Activated CD4-positive, alpha-beta memory T cell treated with anti-CD3 and anti-CD28 coated beads, Interleukin-2, amount 10 ng/mL, durations not matched to agents 7 days and 5 days (primary cell): ENCODE results near the gene CHST8. TPM values are rescaled to one million over a fixed set of nuclear protein-coding genes. Genes with fewer than 3 reads are reported as not detected.

ENCODE experiments used
- CTCF ChIA-PET: fragments of 350-600 bp; sonication (Branson Sonifier 250); formaldehyde crosslinking; loops from one replicate; lab custom pipeline; 2021; ENCODE audit warnings: antibody characterized with exemption, inconsistent platforms; lab: Charles Lee
- POLR2A ChIA-PET: fragments of 350-600 bp; sonication (Branson Sonifier 250); formaldehyde crosslinking; loops from one replicate; lab custom pipeline; 2021; ENCODE audit warnings: antibody characterized with exemption; lab: Charles Lee
- DNase-seq: peaks from one replicate; pipeline ENCODE4 v3.0.0-alpha.2; 2020
- H3K27ac Mint-ChIP-seq: one replicate; pipeline ENCODE4 v1.8.0; 2021; ENCODE audit warnings: mild to moderate bottlenecking, mixed read lengths
- H3K27me3 Mint-ChIP-seq: one replicate; pipeline ENCODE4 v1.8.0; 2021; ENCODE audit warnings: mixed read lengths
- H3K36me3 Mint-ChIP-seq: one replicate; pipeline ENCODE4 v1.8.0; 2021; ENCODE audit warnings: low read depth, mixed read lengths
- H3K4me1 Mint-ChIP-seq: one replicate; pipeline ENCODE4 v1.8.0; 2021; ENCODE audit warnings: mixed read lengths
- H3K4me3 Mint-ChIP-seq: one replicate; pipeline ENCODE4 v1.8.0; 2021; ENCODE audit warnings: mild to moderate bottlenecking, mixed read lengths
- H3K9me3 Mint-ChIP-seq: one replicate; pipeline ENCODE4 v1.8.0; 2021; ENCODE audit warnings: mixed read lengths
- total RNA-seq, 2 experiments: library from RNA; stranded (reverse); gene quantifications; one replicate each; pipeline ENCODE4 v1.2.3, GENCODE V29; 2021

CHST8 gene
- total RNA-seq, 2 experiments from 2014 or later: not detected

DNA sequence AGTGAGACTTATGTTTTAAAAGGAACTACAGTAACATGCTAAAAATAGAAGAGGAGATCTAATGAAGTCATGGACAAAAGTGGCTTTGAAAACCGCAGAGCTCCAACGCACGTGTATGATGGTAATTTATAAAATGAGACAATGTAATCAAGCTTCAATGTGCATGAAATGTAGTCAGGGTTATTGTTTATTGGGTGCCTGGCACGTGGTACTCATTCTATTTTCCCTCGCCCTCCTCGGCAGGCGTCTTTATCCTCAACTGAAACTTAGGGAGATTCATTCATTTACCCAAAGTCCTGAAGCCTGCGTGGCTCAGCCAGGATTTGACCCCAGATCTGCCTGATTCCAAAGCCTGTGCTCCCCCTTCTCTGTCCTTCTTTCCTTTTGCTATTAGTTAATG lies 79.8 kb downstream of the CHST8 start:
- Mint-ChIP-seq H3K27me3 (no peaks in the 10 kb centered on the region), H3K4me1 (no peaks in the 10 kb centered on the region), H3K36me3 (no peaks in the 10 kb centered on the region), H3K4me3 (no peak overlapping the region), H3K9me3 (no peaks in the 10 kb centered on the region), H3K27ac (no peak overlapping the region)
- POLR2A ChIA-PET: no interaction called here
- CTCF ChIA-PET: no interaction called here
- DNase-seq: no peak

DNA sequence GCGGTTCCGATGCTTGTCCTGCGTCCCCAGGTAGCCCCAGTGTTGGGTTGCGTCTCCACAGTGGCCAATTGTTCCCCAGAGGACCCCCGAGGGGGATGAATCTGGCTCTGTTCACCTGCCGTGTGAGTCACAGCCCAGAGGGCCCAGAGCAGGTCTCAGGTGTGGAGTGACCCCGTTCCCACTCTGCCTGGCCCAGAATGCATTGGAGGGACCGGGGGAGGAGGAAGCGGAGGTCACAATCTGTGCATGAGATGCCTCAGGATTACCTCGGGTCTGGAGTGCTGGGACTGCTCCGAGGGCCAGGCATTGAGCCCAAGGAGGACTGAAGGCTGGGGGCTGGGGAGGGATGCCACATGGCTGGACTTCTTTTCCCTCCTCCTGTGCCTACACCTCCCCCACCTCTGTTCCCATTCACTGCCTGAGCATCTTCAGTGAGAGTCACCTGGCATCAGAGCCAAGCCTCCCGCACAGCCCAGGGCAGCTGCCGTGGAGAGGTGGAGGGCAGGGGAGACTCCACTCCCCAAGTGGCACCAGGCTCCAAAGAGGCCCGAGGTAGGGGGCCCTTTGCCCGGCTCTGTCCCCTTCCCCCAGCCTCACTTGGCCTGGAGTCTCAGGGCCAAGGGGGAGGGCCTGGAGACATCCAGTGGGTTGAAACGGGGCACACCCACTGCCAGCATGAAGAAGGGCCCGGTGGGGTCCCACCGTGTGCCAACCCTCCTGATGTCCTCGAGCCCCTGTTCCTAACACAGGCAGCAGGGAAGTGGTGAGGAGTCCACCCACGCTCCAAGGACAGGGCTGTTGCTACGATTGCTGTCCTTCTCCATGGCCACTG lies 81.1 kb downstream of the CHST8 start:
- no peaks in the 10 kb centered on the region for H3K9me3 Mint-ChIP-seq
- no peaks in the 10 kb centered on the region for H3K27me3 Mint-ChIP-seq
- no peaks in the 10 kb centered on the region for H3K36me3 Mint-ChIP-seq

DNA sequence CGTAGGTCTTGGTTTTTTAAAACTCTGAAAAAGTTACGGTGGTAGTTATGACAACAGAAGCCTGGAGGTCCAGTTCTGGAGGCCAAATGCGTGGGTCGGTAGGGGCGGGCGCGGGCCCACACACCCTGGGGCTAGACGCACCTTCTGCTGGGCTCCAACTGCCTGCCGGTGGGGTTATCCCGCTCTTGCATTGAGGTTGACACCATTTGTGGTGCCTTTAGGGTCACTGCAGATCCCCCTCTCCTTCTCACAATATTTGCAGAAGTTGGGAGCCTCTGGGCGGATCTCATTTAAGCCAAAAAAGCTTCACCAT lies 81.6 kb downstream of the CHST8 start:
- H3K4me3 Mint-ChIP-seq: no peak overlapping the region
- H3K27me3 Mint-ChIP-seq: peaks cover 3% of the 10 kb centered on the region
- no peaks in the 10 kb centered on the region for H3K4me1 Mint-ChIP-seq
- no peaks in the 10 kb centered on the region for H3K9me3 Mint-ChIP-seq
- CTCF ChIA-PET: no interaction called here
- no peak overlapping the region for H3K27ac Mint-ChIP-seq
- no peaks in the 10 kb centered on the region for H3K36me3 Mint-ChIP-seq
- DNase-seq: no peak
- POLR2A ChIA-PET: no interaction called here

More for the DNA sequence above, 81.1 kb downstream of the CHST8 start:
- H3K4me3 Mint-ChIP-seq: no peak overlapping the region
- no peaks in the 10 kb centered on the region for H3K4me1 Mint-ChIP-seq
- H3K27ac Mint-ChIP-seq: no peak overlapping the region
- ChIA-PET POLR2A (no interaction called here), CTCF (no interaction called here)
- no peak for DNase-seq

DNA sequence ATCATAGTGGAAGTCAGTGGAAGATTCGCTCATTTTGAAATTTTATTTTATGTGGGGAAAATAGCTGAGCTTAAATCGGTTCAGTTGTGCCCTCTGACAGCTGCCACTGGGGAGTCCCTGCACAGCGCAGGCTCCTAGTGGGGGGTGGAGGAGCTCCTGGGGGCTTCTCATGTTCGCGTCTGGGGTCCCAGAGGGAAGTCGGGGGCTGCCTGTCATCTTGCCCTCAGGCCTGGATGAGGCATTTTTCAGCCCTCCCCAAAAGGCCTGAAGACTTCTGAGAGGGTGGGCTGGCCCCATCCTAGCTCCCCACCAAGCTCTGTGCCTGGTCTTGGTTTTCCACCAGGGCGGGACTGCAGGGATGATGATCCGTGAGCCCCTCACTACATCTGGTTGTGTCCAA lies 82.1 kb downstream of the CHST8 start:
- ChIA-PET POLR2A (no interaction called here), CTCF (no interaction called here)
- no peaks in the 10 kb centered on the region for H3K4me1 Mint-ChIP-seq
- no peaks in the 10 kb centered on the region for H3K36me3 Mint-ChIP-seq
- DNase-seq: no peak
- H3K27ac Mint-ChIP-seq: no peak overlapping the region
- peaks cover 3% of the 10 kb centered on the region for H3K27me3 Mint-ChIP-seq
- no peak overlapping the region for H3K4me3 Mint-ChIP-seq
- H3K9me3 Mint-ChIP-seq: no peaks in the 10 kb centered on the region

DNA sequence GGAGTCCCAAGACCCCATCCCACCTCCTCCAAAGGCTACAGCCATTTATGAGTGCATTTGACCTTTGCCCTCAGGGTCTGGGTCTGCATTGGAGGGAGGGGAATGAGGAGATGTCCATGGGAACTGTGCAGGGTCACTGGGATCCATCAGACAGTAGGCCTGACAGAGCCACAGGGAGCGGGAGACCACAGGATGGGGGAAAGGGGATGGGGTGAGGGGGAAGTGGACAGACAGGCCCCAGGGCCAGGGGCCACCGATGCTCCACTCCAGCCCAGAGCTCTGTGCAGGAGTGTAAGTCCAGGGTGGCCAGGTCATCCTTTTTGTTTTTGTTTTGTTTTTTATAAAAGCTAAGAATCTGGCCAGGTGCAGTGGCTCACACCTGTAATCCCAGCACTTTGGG lies 82.5 kb downstream of the CHST8 start:
- H3K27me3 Mint-ChIP-seq: peaks cover 3% of the 10 kb centered on the region
- no peaks in the 10 kb centered on the region for H3K4me1 Mint-ChIP-seq
- H3K9me3 Mint-ChIP-seq: no peaks in the 10 kb centered on the region
- no peaks in the 10 kb centered on the region for H3K36me3 Mint-ChIP-seq
- H3K4me3 Mint-ChIP-seq: no peak overlapping the region
- ChIA-PET POLR2A (no interaction called here), CTCF (interaction anchor here (0.6 kb wide), 1 partner anchor 213 kb away, joined by 3 read pairs; no protein-coding TSS in a partner anchor)
- H3K27ac Mint-ChIP-seq: no peak overlapping the region
- DNase-seq: no peak

DNA sequence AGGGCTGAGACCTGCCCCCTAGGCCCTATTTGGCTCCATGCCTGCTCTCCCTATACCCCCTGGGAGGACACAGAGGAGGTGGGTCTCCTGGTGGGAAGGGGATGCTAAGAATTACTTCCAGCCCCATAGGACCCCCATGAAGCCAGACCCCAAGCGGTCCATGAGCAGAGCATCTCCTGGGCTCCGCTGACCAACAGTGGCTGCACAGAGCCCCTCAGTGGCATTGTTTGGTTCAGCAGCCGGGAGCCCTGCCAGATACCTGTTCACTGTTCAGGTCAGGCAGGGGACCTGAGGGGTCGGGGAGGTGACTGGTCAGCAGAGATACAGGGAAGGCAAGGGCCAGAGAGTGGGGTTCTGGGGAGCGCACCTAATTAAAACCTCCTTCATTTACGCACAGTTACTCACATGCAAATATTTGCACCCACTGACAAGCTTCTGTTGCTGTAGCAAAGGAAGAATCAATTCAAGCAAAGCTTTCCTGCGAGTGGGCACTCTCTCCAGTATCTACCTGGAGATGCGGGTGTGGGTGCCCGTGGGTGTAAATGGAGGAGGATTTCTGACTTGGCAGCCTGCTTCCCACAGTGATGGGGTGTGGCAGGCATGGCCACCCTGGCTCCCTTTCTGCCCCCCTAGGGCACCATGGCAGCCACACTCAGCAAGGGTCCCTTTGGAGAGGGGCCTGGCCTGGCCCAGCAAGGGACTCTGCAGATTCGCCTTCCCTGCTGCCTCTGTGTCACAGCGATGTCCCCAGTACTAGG lies 83.5 kb downstream of the CHST8 start:
- H3K36me3 Mint-ChIP-seq: no peaks in the 10 kb centered on the region
- H3K4me1 Mint-ChIP-seq: no peaks in the 10 kb centered on the region
- H3K9me3 Mint-ChIP-seq: no peaks in the 10 kb centered on the region
- H3K4me3 Mint-ChIP-seq: no peak overlapping the region
- POLR2A ChIA-PET: no interaction called here
- H3K27ac Mint-ChIP-seq: no peak overlapping the region
- CTCF ChIA-PET: no interaction called here
- peaks cover 7% of the 10 kb centered on the region for H3K27me3 Mint-ChIP-seq
- DNase-seq: no peak

DNA sequence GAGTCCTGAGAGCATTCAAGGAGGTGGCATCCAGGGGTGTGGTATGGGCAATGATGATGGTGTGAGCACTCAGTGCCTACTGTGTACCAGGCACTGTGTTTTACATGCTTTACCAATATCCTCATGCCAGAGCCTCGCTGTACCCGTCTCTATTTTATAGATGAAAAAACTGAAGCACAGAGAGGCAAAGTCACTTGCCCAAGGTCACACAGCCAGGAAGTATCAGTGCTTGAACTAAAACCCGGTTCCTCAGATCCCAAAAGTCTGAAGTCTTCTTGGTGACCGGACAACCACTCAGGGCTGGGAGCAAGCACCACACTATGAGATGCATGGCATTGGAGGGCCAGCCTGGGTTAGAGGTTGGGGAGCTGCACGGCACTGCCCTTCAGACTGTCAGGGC lies 84.1 kb downstream of the CHST8 start:
- peaks cover 8% of the 10 kb centered on the region for H3K27me3 Mint-ChIP-seq
- no peaks in the 10 kb centered on the region for H3K4me1 Mint-ChIP-seq
- no peak overlapping the region for H3K27ac Mint-ChIP-seq
- ChIA-PET CTCF (no interaction called here), POLR2A (no interaction called here)
- H3K9me3 Mint-ChIP-seq: no peaks in the 10 kb centered on the region
- DNase-seq: no peak
- H3K4me3 Mint-ChIP-seq: no peak overlapping the region
- H3K36me3 Mint-ChIP-seq: no peaks in the 10 kb centered on the region

DNA sequence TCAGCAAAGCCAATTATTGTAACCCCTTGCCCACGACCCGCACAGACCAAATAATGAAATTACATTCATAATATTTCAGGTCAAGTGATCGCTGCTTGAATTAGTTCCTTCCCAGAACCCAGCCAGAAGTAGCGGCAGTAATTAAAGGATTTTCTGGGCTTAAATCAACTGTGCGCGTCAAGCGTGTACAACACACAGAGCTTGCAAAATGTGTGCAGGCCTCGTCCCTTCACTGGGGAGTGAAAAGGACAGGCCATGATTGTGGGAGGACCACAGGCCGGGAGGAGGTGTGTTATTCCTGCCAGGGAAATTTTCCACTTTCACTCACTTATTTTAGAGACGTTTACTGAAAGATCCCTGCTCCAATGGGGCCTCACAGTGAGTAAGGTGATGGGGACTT lies 84.9 kb downstream of the CHST8 start:
- no peaks in the 10 kb centered on the region for H3K4me1 Mint-ChIP-seq

DNA sequence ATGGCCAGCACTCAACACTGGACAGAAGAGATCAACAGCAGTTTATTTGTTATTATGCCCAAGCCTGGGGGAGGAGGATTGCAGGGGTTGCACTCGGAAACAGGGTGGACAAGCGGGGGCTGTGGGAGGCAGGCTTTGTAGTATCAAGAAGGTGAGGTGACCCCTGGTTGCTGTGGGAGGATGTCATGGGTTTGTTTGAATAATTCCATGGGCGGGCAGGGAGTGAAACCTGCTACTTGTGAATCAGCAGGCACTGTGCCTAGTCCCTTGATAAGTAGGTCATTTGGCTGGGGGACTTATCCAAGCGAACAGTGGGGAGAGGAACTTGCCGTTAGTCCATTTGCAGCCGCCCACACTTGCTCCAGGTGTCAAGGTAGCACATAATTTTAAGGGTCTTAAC lies 90.5 kb downstream of the CHST8 start:
- Mint-ChIP-seq H3K4me1 (no peaks in the 10 kb centered on the region), H3K27ac (no peak overlapping the region), H3K36me3 (no peaks in the 10 kb centered on the region), H3K9me3 (no peaks in the 10 kb centered on the region), H3K4me3 (no peak overlapping the region), H3K27me3 (peaks cover 8% of the 10 kb centered on the region)
- ChIA-PET POLR2A (no interaction called here), CTCF (no interaction called here)
- no peak for DNase-seq

More for the DNA sequence above, 84.9 kb downstream of the CHST8 start:
- H3K27me3 Mint-ChIP-seq: peaks cover 8% of the 10 kb centered on the region
- H3K36me3 Mint-ChIP-seq: no peaks in the 10 kb centered on the region
- no peaks in the 10 kb centered on the region for H3K9me3 Mint-ChIP-seq
- H3K27ac Mint-ChIP-seq: no peak overlapping the region
- DNase-seq: no peak
- ChIA-PET POLR2A (no interaction called here), CTCF (no interaction called here)
- H3K4me3 Mint-ChIP-seq: no peak overlapping the region

DNA sequence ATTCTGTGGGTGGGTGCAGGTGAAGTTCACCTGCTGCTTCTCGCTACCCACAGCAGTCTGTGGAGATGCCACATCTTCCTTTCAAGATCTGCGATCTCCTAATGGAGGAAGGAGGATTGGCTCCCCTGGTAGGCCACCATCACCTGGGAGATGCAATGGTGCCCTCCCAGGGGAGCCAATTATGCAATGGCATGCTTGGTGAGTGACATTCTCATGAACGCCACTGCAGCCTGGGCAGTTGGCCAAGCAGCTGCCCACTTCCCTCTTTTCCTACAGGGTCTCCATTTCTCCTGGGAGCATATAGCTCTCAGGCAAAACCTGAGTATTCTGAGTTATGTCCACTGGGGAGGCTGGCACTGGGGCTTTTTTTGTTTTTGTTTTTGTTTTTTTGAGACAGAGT lies 91.4 kb downstream of the CHST8 start:
- POLR2A ChIA-PET: interaction anchor here (0.7 kb wide), 1 partner anchor 253 kb away, joined by 3 read pairs; no protein-coding TSS in a partner anchor
- no peaks in the 10 kb centered on the region for H3K36me3 Mint-ChIP-seq

DNA sequence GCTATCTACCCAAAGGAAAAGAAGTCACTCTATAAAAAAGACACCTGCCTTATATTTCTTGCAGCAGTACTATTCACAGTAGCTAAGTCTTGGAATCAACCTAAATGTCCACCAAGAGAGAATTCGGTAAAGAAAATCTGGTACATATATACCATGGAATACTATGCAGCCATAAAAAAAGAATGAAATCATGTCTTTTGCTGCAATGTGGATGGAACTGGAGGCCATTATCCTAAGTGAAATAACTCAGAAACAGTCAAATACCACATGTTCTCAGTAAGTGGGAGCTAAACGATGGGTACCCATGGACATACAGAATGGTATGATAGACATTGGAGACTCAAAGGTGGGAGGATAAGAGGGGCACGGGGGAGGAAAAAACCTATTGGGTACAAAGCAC lies 92.4 kb downstream of the CHST8 start:
- ChIA-PET CTCF (no interaction called here), POLR2A (no interaction called here)
- Mint-ChIP-seq H3K4me3 (no peak overlapping the region), H3K36me3 (no peaks in the 10 kb centered on the region), H3K27ac (no peak overlapping the region), H3K9me3 (no peaks in the 10 kb centered on the region), H3K27me3 (peaks cover 5% of the 10 kb centered on the region), H3K4me1 (no peaks in the 10 kb centered on the region)
- no peak for DNase-seq

More for the DNA sequence above, 91.4 kb downstream of the CHST8 start:
- Mint-ChIP-seq H3K27ac (no peak overlapping the region), H3K9me3 (no peaks in the 10 kb centered on the region), H3K4me1 (no peaks in the 10 kb centered on the region), H3K27me3 (peaks cover 6% of the 10 kb centered on the region), H3K4me3 (no peak overlapping the region)
- no peak for DNase-seq
- CTCF ChIA-PET: no interaction called here

DNA sequence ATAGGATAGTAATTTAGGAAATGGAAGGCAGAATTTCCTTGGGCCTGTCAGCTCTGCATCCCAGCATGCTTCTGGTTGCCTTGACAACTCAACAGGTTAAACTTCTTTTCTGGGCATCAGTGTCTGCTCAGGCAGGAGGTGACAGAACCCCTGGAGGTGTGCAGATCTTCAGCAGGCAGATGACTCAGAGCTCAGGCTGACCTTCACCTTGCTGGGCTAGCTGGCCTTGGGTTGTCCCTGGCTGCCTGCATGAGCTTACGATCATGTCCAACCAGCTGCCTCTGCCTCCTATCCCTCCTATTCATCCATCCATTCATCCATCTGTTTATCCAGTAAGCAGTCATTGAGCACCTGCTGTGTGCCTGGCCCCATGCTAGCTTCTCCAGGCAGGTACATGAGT lies 93.7 kb downstream of the CHST8 start:
- ChIA-PET CTCF (no interaction called here), POLR2A (no interaction called here)
- Mint-ChIP-seq H3K4me3 (no peak overlapping the region), H3K27me3 (no peaks in the 10 kb centered on the region), H3K9me3 (no peaks in the 10 kb centered on the region), H3K36me3 (no peaks in the 10 kb centered on the region), H3K27ac (no peak overlapping the region), H3K4me1 (no peaks in the 10 kb centered on the region)
- no peak for DNase-seq

DNA sequence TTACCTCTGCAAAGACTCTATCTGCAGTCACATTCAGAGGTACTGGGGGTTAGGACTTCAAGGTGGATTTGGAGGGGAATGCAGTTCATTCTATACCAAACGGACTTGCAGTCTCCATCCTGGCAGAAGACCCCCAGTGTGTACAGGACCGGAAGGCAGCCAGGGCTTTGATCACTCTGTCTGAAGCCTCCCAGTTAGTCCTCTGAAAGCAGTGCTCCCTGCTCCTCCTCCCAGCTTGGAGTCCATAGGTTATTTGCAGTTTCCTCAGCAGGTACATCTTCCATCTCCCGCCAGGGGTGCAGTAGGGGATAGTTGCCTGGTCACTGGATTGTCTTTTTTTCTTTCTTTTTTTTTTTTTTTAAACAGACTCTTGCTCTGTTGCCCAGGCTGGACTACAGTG lies 96.1 kb downstream of the CHST8 start:
- Mint-ChIP-seq H3K27ac (no peak overlapping the region), H3K36me3 (no peaks in the 10 kb centered on the region), H3K9me3 (no peaks in the 10 kb centered on the region), H3K4me1 (no peaks in the 10 kb centered on the region), H3K27me3 (no peaks in the 10 kb centered on the region), H3K4me3 (no peak overlapping the region)
- ChIA-PET CTCF (no interaction called here), POLR2A (no interaction called here)
- no peak for DNase-seq
